WERI-Rb-1 (cell line): ENCODE results near the gene SLC25A19.
"Not testable (repeated sequence)": the region's sequence is repeated elsewhere in the genome, so short reads cannot be mapped to it uniquely, and the experiment has no call there.

Experiments
- DNase-seq: peaks from one replicate; pipeline ENCODE4 v3.0.0-alpha.2; 2020
- H3K27ac ChIP-seq: fragments of 250-450 bp; sonication (Bioruptor Pico); 2 replicates; pipeline ENCODE4 v1.5.1; 2020; ENCODE audit warnings: mild to moderate bottlenecking, moderate library complexity
- H3K27me3 ChIP-seq: fragments of 250-450 bp; sonication (Bioruptor Pico); 2 replicates; pipeline ENCODE4 v1.5.1; 2021; ENCODE audit warnings: mild to moderate bottlenecking, low read depth, moderate library complexity; ENCODE audit not compliant: insufficient read depth, severe bottlenecking
- H3K36me3 ChIP-seq: fragments of 250-450 bp; sonication (Bioruptor Pico); 2 replicates; pipeline ENCODE4 v1.5.1; 2020; ENCODE audit warnings: mild to moderate bottlenecking, moderate library complexity
- H3K4me3 ChIP-seq: 2 replicates; pipeline ENCODE4 v1.5.1; 2011; ENCODE audit warnings: low read depth, mild to moderate bottlenecking, control low read depth, low read length
- H3K9me3 ChIP-seq: fragments of 250-450 bp; sonication (Bioruptor Pico); 2 replicates; pipeline ENCODE4 v1.5.1; 2021; ENCODE audit warnings: mild to moderate bottlenecking, moderate library complexity; ENCODE audit not compliant: severe bottlenecking
- CTCF ChIP-seq: IDR thresholded peaks from 2 replicates; pipeline ENCODE4 v1.5.1; 2011; ENCODE audit warnings: low read depth, mild to moderate bottlenecking, control low read depth, inconsistent platforms, low read length

Gene SLC25A19

GRCh38 chr17:75262112-75262606 lies 27.1 kb downstream of the SLC25A19 start:
- Histone ChIP-seq H3K36me3 (peaks cover 59% of the 10 kb centered on the region), H3K27me3 (no peaks in the 10 kb centered on the region), H3K27ac (peak overlapping the region; percentile 100), H3K4me3 (peak overlapping the region; percentile 67), H3K9me3 (no peaks in the 10 kb centered on the region)
- DNase-seq = no peak
- TF ChIP-seq CTCF = no peak

- peak within 1 kb of the TSS; percentile 67 for H3K4me3 ChIP-seq
- H3K36me3 ChIP-seq = peaks cover 52% of the 10 kb centered on the region
- no peaks in the 10 kb centered on the region for H3K9me3 ChIP-seq
- DNase-seq = peak; percentile 98
- TF ChIP-seq CTCF = no peak
- no peaks in the 10 kb centered on the region for H3K27me3 ChIP-seq
- peak within 1 kb of the TSS; percentile 100 for H3K27ac ChIP-seq
Observed at GRCh38 chr17:75261336-75262111, 27.7 kb downstream of the SLC25A19 start, which contains the start of the genes GGA3 and MRPS7. TSS of gene GGA3 (minus strand) at chr17:75261606. CDS start at chr17:75261587, 19 bp downstream. TSS of gene MRPS7 (plus strand) at chr17:75261879. CDS start at chr17:75261901, 22 bp downstream.

DNA sequence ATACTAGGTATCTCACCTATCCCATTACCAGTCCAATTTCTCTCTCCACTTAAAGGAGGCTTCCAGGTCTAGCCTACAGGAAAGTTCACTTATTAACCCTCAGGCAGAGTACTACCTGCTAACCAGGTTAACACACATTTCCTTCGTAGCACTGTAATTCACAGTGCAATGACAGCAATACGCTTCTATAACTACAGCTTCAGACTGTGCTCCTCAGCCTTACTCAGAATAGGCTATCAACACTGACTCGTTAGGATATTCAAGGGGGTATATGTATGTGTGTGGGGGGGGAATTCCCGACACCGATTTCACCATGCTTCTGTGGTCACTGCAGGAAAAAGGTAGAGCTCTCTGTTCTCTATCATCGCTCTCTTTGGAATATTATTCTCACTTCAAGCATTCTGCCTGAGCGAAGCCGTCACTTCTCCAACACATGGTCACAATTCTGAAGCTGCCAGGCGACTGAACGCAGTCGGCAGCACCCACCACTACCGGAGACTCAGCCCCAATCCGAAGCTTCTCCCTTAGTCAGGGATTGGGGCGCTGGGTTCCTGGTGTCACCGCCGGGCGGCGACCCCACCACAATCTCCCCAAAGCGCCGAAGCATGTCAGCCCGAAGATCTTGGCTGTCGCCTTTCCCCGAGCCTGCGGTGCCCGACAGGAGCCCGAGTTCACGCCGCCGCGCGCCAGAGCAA lies 28.4 kb downstream of the SLC25A19 start:
- Histone ChIP-seq H3K9me3 (no peaks in the 10 kb centered on the region), H3K27me3 (no peaks in the 10 kb centered on the region), H3K4me3 (peak overlapping the region; percentile 67), H3K36me3 (peaks cover 45% of the 10 kb centered on the region), H3K27ac (peak overlapping the region; percentile 100)
- DNase-seq = no peak
- peak; percentile 39; the same call in 1 of the 2 replicates for TF ChIP-seq CTCF

GRCh38 chr17:75257228-75257627 lies 32.0 kb downstream of the SLC25A19 start:
- H3K27ac ChIP-seq, H3K4me3 ChIP-seq, H3K27me3 ChIP-seq, H3K9me3 ChIP-seq, DNase-seq: not testable (repeated sequence)
- peaks cover 10% of the 10 kb centered on the region for H3K36me3 ChIP-seq

DNA sequence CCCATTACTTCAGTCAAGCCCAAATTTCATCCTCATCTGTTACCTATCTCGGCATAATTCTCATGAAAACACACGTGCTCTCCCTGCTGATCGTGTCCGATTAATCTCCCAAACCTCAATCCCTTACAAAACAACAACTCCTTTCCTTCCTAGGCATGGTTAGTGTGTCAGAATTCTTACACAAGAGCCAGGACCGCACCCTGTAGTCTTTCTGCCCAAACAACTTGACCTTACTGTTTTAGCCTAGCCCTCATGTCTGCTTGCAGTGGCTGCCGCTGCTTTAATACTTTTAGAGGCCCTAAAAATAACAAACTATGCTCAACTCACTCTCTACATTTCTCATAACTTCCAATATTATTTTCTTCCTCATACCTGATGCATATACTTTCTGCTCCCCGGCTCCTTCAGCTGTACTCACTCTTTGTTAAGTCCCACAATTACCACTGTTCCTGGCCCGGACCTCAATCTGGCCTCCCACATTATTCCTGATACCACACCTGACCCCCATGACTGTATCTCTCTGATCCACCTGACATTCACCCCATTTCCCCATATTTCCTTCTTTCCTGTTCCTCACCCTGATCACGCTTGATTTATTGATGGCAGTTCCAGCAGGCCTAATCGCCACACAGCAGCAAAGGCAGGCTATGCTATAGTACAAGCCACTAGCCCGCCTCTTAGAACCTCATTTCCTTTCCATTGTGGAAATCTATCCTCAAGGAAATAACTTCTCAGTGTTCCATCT lies 33.1 kb downstream of the SLC25A19 start:
- not testable (repeated sequence) for H3K9me3 ChIP-seq, DNase-seq

DNA sequence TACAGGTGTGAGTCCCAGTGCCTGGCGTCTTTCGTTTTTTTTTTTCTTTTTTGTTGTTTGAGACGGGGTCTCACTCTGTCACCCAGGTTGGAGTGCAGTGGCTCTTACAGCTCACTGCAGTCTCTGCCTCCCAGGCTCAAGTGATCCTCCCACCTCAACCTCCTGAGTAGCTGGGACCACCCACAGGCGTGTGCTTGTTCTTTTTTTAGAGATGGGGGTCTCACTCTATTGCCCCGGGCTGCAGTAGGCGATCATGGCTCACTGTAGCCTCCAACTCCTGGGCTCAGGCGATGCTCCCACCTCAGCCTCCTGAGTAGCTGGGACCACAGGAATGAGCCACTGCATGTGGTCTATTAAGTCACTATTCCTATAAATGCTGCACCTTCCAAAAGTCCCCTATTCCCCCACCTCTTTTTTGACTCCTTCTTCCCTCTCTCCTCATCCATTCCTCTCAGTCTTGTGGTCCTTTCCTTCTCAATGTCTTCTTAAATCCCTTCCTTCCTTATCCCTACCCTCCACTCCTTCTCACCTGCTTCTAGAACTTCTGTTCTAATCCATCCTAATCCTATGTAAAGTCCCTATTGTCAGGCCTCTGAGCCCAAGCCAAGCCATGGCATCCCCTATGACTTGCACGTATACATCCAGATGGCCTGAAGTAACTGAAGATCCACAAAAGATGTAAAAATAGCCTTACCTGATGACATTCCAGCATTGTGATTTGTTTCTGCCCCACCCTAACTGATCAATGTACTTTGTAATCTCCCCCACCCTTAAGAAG lies 37.0 kb downstream of the SLC25A19 start:
- Histone ChIP-seq H3K9me3 (no peaks in the 10 kb centered on the region), H3K4me3 (no peak overlapping the region), H3K36me3 (no peaks in the 10 kb centered on the region), H3K27ac (no peak overlapping the region), H3K27me3 (no peaks in the 10 kb centered on the region)
- peak; percentile 57 for DNase-seq
- TF ChIP-seq CTCF = no peak

More for the DNA sequence above, 33.1 kb downstream of the SLC25A19 start:
- not testable (repeated sequence) for H3K4me3 ChIP-seq, H3K36me3 ChIP-seq, H3K27ac ChIP-seq, H3K27me3 ChIP-seq
